Right kidney (tissue), 1 donor: ENCODE measurements around the gene ZNF646.

ENCODE experiments used
- DNase-seq: peaks from one replicate; pipeline ENCODE4 v3.0.0-alpha.2; 2016

ZNF646 gene

GRCh38 chr16:31131416-31131815 lies 57.2 kb downstream of the ZNF646 start:
- DNase-seq = no peak

- no peak for DNase-seq
Observed at GRCh38 chr16:31131841-31132271, 57.6 kb downstream of the ZNF646 start.

GRCh38 chr16:31132303-31132979 lies 58.2 kb downstream of the ZNF646 start:
- no peak for DNase-seq

DNA sequence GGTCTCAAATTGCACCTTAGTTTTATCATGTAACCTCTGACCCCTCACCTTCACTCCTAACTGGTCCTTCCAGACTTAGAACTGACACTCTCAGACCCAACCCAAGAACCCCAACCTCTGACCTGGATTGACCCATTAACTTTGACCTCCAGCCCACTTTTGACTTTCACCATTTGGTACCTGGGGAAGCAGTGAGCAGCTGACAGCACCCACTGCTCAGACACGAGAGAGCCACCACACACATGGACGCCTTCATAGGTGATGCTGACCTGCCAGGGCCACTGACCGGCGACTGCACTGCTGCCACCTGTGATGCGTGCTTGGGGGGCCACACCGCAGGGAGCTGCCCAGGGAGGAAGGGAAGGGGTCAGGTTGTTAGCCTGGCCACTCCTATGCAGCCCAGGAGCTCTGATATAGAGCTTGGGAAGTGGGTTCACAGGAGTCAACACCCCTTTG lies 58.9 kb downstream of the ZNF646 start:
- DNase-seq = no peak
